Cardiac muscle cell (in vitro differentiated cells and primary cell): ENCODE data around the gene SLC6A17. TPM values are rescaled to one million over a fixed set of nuclear protein-coding genes. Genes with fewer than 3 reads are reported as not detected.
A peak's percentile ranks its signal among the peaks of the same experiment; 100 is the strongest.

Experiments
- DNase-seq, 2 donors: peaks; one replicate each; pipeline versions ENCODE4 v3.0.0 to v3.0.0-alpha.2; 2010 to 2017; ENCODE audit warnings: low read depth in 1 of 2, low spot score in 1 of 2
- H3K27ac ChIP-seq: fragments of 200-600 bp; sonication (generic); 2 replicates; pipeline ENCODE4 v1.5.1; 2016
- H3K27me3 ChIP-seq: fragments of 200-600 bp; sonication (generic); 2 replicates; pipeline ENCODE4 v1.6.0; 2016; ENCODE audit warnings: control low read depth
- H3K36me3 ChIP-seq: fragments of 200-600 bp; sonication (generic); 2 replicates; pipeline ENCODE4 v1.5.1; 2016; ENCODE audit warnings: control low read depth
- H3K4me1 ChIP-seq: fragments of 200-600 bp; sonication (generic); 2 replicates; pipeline ENCODE4 v1.8.1; 2017; ENCODE audit warnings: low read depth, mild to moderate bottlenecking, mixed run types
- H3K4me3 ChIP-seq: fragments of 200-600 bp; sonication (generic); 2 replicates; pipeline ENCODE4 v1.5.1; 2016; ENCODE audit warnings: mild to moderate bottlenecking
- H3K9me3 ChIP-seq: fragments of 200-600 bp; sonication (generic); 2 replicates; pipeline ENCODE4 v1.5.1; 2017; ENCODE audit warnings: low read depth, mild to moderate bottlenecking, control low read depth
- CTCF ChIP-seq: IDR thresholded peaks from 2 replicates; pipeline ENCODE4 v1.5.1; 2012; ENCODE audit warnings: low read depth, mild to moderate bottlenecking, low read length
- polyA plus RNA-seq: library from polyadenylated mRNA; unstranded; fragments of >200 nt; fragmentation: Nextera tagmentation; extraction: Ambion mirVana; gene quantifications from 2 replicates; pipeline ENCODE4 v1.2.1, GENCODE V29; 2016
- total RNA-seq: library from RNA; depleted of rRNA; stranded (reverse); fragments of >200 nt; gene quantifications from 2 replicates; pipeline ENCODE4 v1.2.3, GENCODE V29; 2016

The SLC6A17 gene
- total and polyA plus RNA-seq, 2 experiments from 2014 or later, result 0.06 TPM; not detected in 1

GRCh38 chr1:110151175-110151669, 928 bp downstream of the SLC6A17 start:
- no peaks in the 10 kb centered on the region for H3K9me3 ChIP-seq
- H3K27ac ChIP-seq, result no peak overlapping the region
- H3K27me3 ChIP-seq, result peaks cover 96% of the 10 kb centered on the region
- H3K4me1 ChIP-seq, result peaks cover 6% of the 10 kb centered on the region
- TF ChIP-seq CTCF, result no peak
- no peaks in the 10 kb centered on the region for H3K36me3 ChIP-seq
- DNase-seq, result no peak
- H3K4me3 ChIP-seq, result peak overlapping the region; percentile 32

GRCh38 chr1:110152133-110152785, 2.0 kb downstream of the SLC6A17 start:
- Histone ChIP-seq H3K9me3 (no peaks in the 10 kb centered on the region), H3K36me3 (no peaks in the 10 kb centered on the region), H3K4me1 (peaks cover 6% of the 10 kb centered on the region), H3K27me3 (peaks cover 86% of the 10 kb centered on the region), H3K4me3 (no peak overlapping the region), H3K27ac (no peak overlapping the region)
- no peak for TF ChIP-seq CTCF
- DNase-seq, result no peak

- Histone ChIP-seq H3K9me3 (no peaks in the 10 kb centered on the region), H3K4me3 (no peak overlapping the region), H3K27ac (no peak overlapping the region), H3K27me3 (peaks cover 74% of the 10 kb centered on the region), H3K36me3 (no peaks in the 10 kb centered on the region), H3K4me1 (peaks cover 6% of the 10 kb centered on the region)
- DNase-seq, result no peak
- no peak for TF ChIP-seq CTCF
Observed at GRCh38 chr1:110153407-110153950, 3.2 kb downstream of the SLC6A17 start.

- Histone ChIP-seq H3K9me3 (no peaks in the 10 kb centered on the region), H3K4me1 (peaks cover under 1% of the 10 kb centered on the region), H3K36me3 (no peaks in the 10 kb centered on the region), H3K27ac (no peak overlapping the region), H3K4me3 (no peak overlapping the region), H3K27me3 (peaks cover 68% of the 10 kb centered on the region)
- TF ChIP-seq CTCF, result no peak
- peak; percentile 80 to 90 for DNase-seq
Observed at GRCh38 chr1:110155878-110156522, 5.7 kb downstream of the SLC6A17 start.

DNA sequence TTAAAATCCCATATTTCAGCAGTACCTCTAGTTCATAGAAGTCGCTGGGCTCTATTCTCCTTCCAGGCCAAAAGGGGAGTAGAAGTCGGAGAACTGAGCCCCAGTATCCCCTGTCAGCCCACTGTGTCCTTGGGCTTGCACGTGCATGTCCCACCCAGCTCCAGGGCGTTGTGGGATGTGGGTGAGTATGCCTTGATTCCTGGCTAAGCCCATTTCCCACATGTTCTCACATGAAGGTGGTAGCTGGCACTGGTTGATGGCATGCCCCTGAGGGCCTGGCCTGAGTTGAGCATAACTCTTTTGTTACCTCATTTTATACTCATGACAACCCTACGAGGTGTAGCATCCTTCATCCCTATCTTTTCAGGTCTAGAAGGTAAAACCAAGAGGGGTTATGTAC, 8.0 kb downstream of the SLC6A17 start:
- no peak overlapping the region for H3K4me3 ChIP-seq

More for the DNA sequence above, 8.0 kb downstream of the SLC6A17 start:
- no peaks in the 10 kb centered on the region for H3K9me3 ChIP-seq
- no peak for DNase-seq
- no peak overlapping the region for H3K27ac ChIP-seq
- TF ChIP-seq CTCF, result no peak
- no peaks in the 10 kb centered on the region for H3K4me1 ChIP-seq
- peaks cover 45% of the 10 kb centered on the region for H3K27me3 ChIP-seq
- no peaks in the 10 kb centered on the region for H3K36me3 ChIP-seq
